Activated CD4-positive, alpha-beta T cell treated with anti-CD3 and anti-CD28 coated beads, Interleukin-2, amount 10 ng/mL, durations not matched to agents 24 days and 14 days (primary cell): ENCODE results near the gene ALKBH4. TPM values are rescaled to one million over a fixed set of nuclear protein-coding genes. Genes with fewer than 3 reads are reported as not detected.
A peak's percentile ranks its signal among the peaks of the same experiment; 100 is the strongest.

Experiments used
- DNase-seq: peaks from one replicate; pipeline ENCODE4 v3.0.0; 2022
- H3K27ac Mint-ChIP-seq: one replicate; pipeline ENCODE4 v1.8.0; 2022; ENCODE audit warnings: mild to moderate bottlenecking, mixed read lengths
- H3K27me3 Mint-ChIP-seq: one replicate; pipeline ENCODE4 v1.8.0; 2022; ENCODE audit warnings: mixed read lengths
- H3K36me3 Mint-ChIP-seq: one replicate; pipeline ENCODE4 v1.8.0; 2022; ENCODE audit warnings: low read depth, mild to moderate bottlenecking, mixed read lengths
- H3K4me1 Mint-ChIP-seq: one replicate; pipeline ENCODE4 v1.8.0; 2021; ENCODE audit warnings: mixed read lengths
- H3K4me3 Mint-ChIP-seq: one replicate; pipeline ENCODE4 v1.8.0; 2022; ENCODE audit warnings: mild to moderate bottlenecking, moderate library complexity, mixed read lengths
- H3K9me3 Mint-ChIP-seq: one replicate; pipeline ENCODE4 v1.8.0; 2021; ENCODE audit warnings: mixed read lengths
- intact Hi-C: fragments of 100-400 bp; cut with micrococcal nuclease; formaldehyde crosslinking; loops from one replicate; pipeline ENCODE4 v1.15.1; 2023
- total RNA-seq: library from RNA; stranded (reverse); gene quantifications from 2 replicates; pipeline ENCODE4 v1.2.3, GENCODE V29; 2022

The ALKBH4 gene
- total RNA-seq, 1 donor from 2014 or later, result 10.9 TPM

GRCh38 chr7:102434039-102434486, 30.6 kb downstream of the ALKBH4 start:
- Mint-ChIP-seq H3K9me3 (no peaks in the 10 kb centered on the region), H3K4me1 (peaks cover 48% of the 10 kb centered on the region), H3K36me3 (peaks cover 29% of the 10 kb centered on the region), H3K27me3 (no peaks in the 10 kb centered on the region), H3K4me3 (peak overlapping the region; percentile 92), H3K27ac (peak overlapping the region; percentile 90)
- peak; percentile 74 for DNase-seq
- intact Hi-C loops, result no loop called here

- H3K36me3 Mint-ChIP-seq, result peaks cover 25% of the 10 kb centered on the region
- no peaks in the 10 kb centered on the region for H3K27me3 Mint-ChIP-seq
- peaks cover 51% of the 10 kb centered on the region for H3K4me1 Mint-ChIP-seq
- peak within 1 kb of the TSS; percentile 92 for H3K27ac Mint-ChIP-seq
- H3K4me3 Mint-ChIP-seq, result peak within 1 kb of the TSS; percentile 92
- DNase-seq, result peak; percentile 96
- H3K9me3 Mint-ChIP-seq, result no peaks in the 10 kb centered on the region
- intact Hi-C loops, result loop anchor here (1.0 kb wide), 1 partner anchor 8 kb away; no protein-coding TSS in a partner anchor
Observed at GRCh38 chr7:102433219-102434038, 31.2 kb downstream of the ALKBH4 start, which contains the start of gene ORAI2. TSS of gene ORAI2 (plus strand) at chr7:102433575. CDS start at chr7:102438957, 5,382 bp downstream.

- peak; percentile 72 for DNase-seq
- peaks cover 23% of the 10 kb centered on the region for H3K36me3 Mint-ChIP-seq
- no peaks in the 10 kb centered on the region for H3K27me3 Mint-ChIP-seq
- intact Hi-C loops, result loop anchor here (1.0 kb wide), 1 partner anchor 7 kb away; no protein-coding TSS in a partner anchor
- H3K4me1 Mint-ChIP-seq, result peaks cover 56% of the 10 kb centered on the region
- peak overlapping the region; percentile 92 for H3K27ac Mint-ChIP-seq
- peak overlapping the region; percentile 77 for H3K4me3 Mint-ChIP-seq
- H3K9me3 Mint-ChIP-seq, result no peaks in the 10 kb centered on the region
Observed at GRCh38 chr7:102432442-102433218, 32.0 kb downstream of the ALKBH4 start.

GRCh38 chr7:102431617-102432298, 32.9 kb downstream of the ALKBH4 start:
- H3K9me3 Mint-ChIP-seq, result no peaks in the 10 kb centered on the region
- H3K27me3 Mint-ChIP-seq, result no peaks in the 10 kb centered on the region
- peak overlapping the region; percentile 77 for H3K4me3 Mint-ChIP-seq
- H3K4me1 Mint-ChIP-seq, result peaks cover 60% of the 10 kb centered on the region
- H3K27ac Mint-ChIP-seq, result peak overlapping the region; percentile 92
- intact Hi-C loops, result no loop called here
- peak; percentile 88 for DNase-seq
- H3K36me3 Mint-ChIP-seq, result peaks cover 24% of the 10 kb centered on the region

- Mint-ChIP-seq H3K9me3 (no peaks in the 10 kb centered on the region), H3K27ac (peak overlapping the region; percentile 81), H3K36me3 (peaks cover 30% of the 10 kb centered on the region), H3K4me1 (peaks cover 69% of the 10 kb centered on the region), H3K27me3 (no peaks in the 10 kb centered on the region), H3K4me3 (peak overlapping the region; percentile 24)
- no peak for DNase-seq
- intact Hi-C loops, result no loop called here
Observed at GRCh38 chr7:102429141-102429899, 35.3 kb downstream of the ALKBH4 start.

- Mint-ChIP-seq H3K36me3 (peaks cover 32% of the 10 kb centered on the region), H3K27me3 (no peaks in the 10 kb centered on the region), H3K4me3 (peak overlapping the region; percentile 93), H3K9me3 (no peaks in the 10 kb centered on the region), H3K27ac (peak overlapping the region; percentile 100), H3K4me1 (peaks cover 65% of the 10 kb centered on the region)
- intact Hi-C loops, result loop anchor here (2.0 kb wide), 3 partner anchors 14 to 38 kb away; partner anchors contain the start of genes ALKBH4 and LRWD1
- no peak for DNase-seq
Observed at GRCh38 chr7:102427019-102427405, 37.7 kb downstream of the ALKBH4 start.

GRCh38 chr7:102426268-102427018, 38.2 kb downstream of the ALKBH4 start:
- H3K27me3 Mint-ChIP-seq, result no peaks in the 10 kb centered on the region
- peak; percentile 93 for DNase-seq
- intact Hi-C loops, result loop anchor here (1.0 to 2.0 kb wide), 5 partner anchors 9 to 38 kb away; partner anchors contain the start of genes ALKBH4, LRWD1 and PRKRIP1
- peaks cover 34% of the 10 kb centered on the region for H3K36me3 Mint-ChIP-seq
- no peaks in the 10 kb centered on the region for H3K9me3 Mint-ChIP-seq
- H3K27ac Mint-ChIP-seq, result peak overlapping the region; percentile 100
- peaks cover 60% of the 10 kb centered on the region for H3K4me1 Mint-ChIP-seq
- H3K4me3 Mint-ChIP-seq, result peak overlapping the region; percentile 93

GRCh38 chr7:102425639-102426267, 38.9 kb downstream of the ALKBH4 start:
- peaks cover 60% of the 10 kb centered on the region for H3K4me1 Mint-ChIP-seq
- DNase-seq, result peak; percentile 95
- H3K9me3 Mint-ChIP-seq, result no peaks in the 10 kb centered on the region
- peak overlapping the region; percentile 100 for H3K27ac Mint-ChIP-seq
- H3K27me3 Mint-ChIP-seq, result no peaks in the 10 kb centered on the region
- peaks cover 40% of the 10 kb centered on the region for H3K36me3 Mint-ChIP-seq
- H3K4me3 Mint-ChIP-seq, result peak overlapping the region; percentile 93
- intact Hi-C loops, result loop anchor here (1.0 to 2.0 kb wide), 6 partner anchors 8 to 39 kb away; partner anchors contain the start of genes ALKBH4, LRWD1, ORAI2 and PRKRIP1

DNA sequence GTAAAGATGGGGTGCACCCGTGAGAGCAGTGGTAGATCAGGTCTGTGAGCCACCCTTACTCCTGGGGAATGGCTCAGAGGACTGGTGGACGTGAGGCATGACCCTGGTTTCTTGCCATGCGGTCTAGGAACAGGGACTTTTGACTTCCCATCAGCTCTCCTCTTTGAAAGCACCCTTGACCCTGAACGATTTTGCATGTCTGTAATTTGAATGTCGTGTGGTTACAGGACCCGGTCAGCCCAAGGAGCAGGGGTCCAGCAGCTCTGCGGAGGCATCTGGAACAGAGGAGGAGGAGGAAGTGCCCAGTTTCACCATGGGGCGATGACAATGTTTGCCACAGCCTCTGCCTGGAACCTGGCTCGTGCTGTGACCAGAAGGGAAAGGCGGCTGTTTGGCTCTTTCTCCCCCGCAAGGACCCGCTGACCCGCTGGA, 39.9 kb downstream of the ALKBH4 start:
- no peaks in the 10 kb centered on the region for H3K9me3 Mint-ChIP-seq
- intact Hi-C loops, result loop anchor here (1.0 kb wide), 1 partner anchor 8 kb away; the partner anchor contains the start of gene ORAI2
- H3K4me3 Mint-ChIP-seq, result peak overlapping the region; percentile 93
- no peak for DNase-seq
- H3K36me3 Mint-ChIP-seq, result peaks cover 45% of the 10 kb centered on the region
- peaks cover 63% of the 10 kb centered on the region for H3K4me1 Mint-ChIP-seq
- H3K27ac Mint-ChIP-seq, result peak overlapping the region; percentile 100
- H3K27me3 Mint-ChIP-seq, result no peaks in the 10 kb centered on the region

- Mint-ChIP-seq H3K27me3 (no peaks in the 10 kb centered on the region), H3K36me3 (peaks cover 44% of the 10 kb centered on the region), H3K9me3 (no peaks in the 10 kb centered on the region), H3K4me3 (peak overlapping the region; percentile 3), H3K27ac (peak overlapping the region; percentile 100), H3K4me1 (peaks cover 61% of the 10 kb centered on the region)
- no peak for DNase-seq
- intact Hi-C loops, result no loop called here
Observed at GRCh38 chr7:102424129-102424551, 40.5 kb downstream of the ALKBH4 start.

GRCh38 chr7:102421706-102422240, 42.9 kb downstream of the ALKBH4 start:
- H3K27ac Mint-ChIP-seq, result no peak overlapping the region

More at GRCh38 chr7:102421706-102422240, 42.9 kb downstream of the ALKBH4 start:
- Mint-ChIP-seq H3K9me3 (no peaks in the 10 kb centered on the region), H3K4me3 (no peak overlapping the region), H3K4me1 (peaks cover 63% of the 10 kb centered on the region), H3K27me3 (no peaks in the 10 kb centered on the region), H3K36me3 (peaks cover 49% of the 10 kb centered on the region)
- DNase-seq, result no peak
- intact Hi-C loops, result no loop called here
